GM12874 (cell line): ENCODE results near the gene PCDHB3.

Experiments
- TF ChIP-seq, protein P1 (sequence below): IDR thresholded peaks from 2 replicates; pipeline ENCODE4 v1.5.1; 2011; ENCODE audit warnings: low read depth, mild to moderate bottlenecking, control low read depth, low read length, moderate library complexity; ENCODE audit not compliant: insufficient read depth

PCDHB3 gene

DNA sequence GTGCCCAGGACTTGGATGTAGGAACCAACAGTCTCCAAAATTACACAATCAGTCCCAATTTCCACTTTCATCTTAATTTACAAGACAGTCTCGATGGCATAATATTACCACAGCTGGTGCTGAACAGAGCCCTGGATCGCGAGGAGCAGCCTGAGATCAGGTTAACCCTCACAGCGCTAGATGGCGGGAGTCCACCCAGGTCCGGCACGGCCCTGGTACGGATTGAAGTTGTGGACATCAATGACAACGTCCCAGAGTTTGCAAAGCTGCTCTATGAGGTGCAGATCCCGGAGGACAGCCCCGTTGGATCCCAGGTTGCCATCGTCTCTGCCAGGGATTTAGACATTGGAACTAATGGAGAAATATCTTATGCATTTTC is 5.0 kb upstream of the PCDHB3 start:
- TF ChIP-seq, protein P1, sequence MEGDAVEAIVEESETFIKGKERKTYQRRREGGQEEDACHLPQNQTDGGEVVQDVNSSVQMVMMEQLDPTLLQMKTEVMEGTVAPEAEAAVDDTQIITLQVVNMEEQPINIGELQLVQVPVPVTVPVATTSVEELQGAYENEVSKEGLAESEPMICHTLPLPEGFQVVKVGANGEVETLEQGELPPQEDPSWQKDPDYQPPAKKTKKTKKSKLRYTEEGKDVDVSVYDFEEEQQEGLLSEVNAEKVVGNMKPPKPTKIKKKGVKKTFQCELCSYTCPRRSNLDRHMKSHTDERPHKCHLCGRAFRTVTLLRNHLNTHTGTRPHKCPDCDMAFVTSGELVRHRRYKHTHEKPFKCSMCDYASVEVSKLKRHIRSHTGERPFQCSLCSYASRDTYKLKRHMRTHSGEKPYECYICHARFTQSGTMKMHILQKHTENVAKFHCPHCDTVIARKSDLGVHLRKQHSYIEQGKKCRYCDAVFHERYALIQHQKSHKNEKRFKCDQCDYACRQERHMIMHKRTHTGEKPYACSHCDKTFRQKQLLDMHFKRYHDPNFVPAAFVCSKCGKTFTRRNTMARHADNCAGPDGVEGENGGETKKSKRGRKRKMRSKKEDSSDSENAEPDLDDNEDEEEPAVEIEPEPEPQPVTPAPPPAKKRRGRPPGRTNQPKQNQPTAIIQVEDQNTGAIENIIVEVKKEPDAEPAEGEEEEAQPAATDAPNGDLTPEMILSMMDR = no peak

DNA sequence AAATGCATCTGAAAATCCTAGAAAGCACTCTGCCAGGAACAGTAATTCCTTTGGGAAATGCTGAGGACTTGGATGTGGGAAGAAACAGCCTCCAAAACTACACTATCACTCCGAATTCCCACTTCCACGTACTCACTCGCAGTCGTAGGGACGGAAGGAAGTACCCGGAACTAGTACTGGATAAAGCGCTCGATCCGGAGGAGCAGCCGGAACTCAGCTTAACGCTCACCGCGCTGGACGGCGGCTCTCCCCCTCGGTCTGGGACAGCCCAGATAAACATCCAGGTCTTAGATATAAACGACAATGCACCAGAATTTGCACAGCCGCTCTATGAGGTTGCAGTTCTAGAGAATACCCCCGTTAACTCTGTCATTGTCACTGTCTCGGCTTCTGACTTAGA is 786 bp downstream of the PCDHB3 start:
- TF ChIP-seq, protein P1 = no peak

DNA sequence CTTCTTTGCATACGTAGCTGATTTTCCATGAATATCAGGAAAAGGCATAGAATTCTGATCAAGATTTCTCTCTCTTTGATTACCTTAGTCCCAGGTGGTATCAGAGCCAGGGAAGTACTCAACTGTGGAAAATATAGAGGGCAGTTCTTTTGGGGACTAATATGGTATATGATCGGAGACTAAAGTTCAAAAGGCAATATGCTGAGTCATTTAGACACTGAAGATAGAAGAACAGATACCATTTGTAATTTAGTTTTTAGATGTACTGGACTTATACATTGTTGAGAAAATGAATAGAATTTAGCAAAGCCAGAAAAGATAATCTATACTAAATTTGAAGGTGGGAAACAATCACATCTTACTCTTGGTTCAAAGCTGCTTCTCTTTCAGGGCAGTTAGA is 5.1 kb downstream of the PCDHB3 start:
- TF ChIP-seq, protein P1 = no peak

DNA sequence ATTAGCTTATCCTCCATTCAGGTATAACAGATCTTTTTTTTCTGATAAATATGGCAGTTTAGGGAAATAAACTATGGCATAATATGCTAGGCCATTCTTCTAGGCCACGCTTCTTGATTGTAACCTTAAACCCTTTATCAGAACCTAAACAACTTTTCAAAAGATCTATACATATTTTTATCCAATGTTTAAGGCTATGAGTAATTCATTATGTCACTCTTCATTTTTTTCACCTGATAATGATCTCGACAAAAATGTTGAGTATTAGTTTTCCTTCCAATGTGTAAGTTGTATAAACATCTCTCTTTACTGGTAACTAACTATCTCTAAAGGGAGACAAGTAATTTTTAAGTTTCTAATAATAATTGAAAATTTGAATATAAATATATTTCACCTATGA is 19.0 kb downstream of the PCDHB3 start:
- TF ChIP-seq, protein P1 = no peak

DNA sequence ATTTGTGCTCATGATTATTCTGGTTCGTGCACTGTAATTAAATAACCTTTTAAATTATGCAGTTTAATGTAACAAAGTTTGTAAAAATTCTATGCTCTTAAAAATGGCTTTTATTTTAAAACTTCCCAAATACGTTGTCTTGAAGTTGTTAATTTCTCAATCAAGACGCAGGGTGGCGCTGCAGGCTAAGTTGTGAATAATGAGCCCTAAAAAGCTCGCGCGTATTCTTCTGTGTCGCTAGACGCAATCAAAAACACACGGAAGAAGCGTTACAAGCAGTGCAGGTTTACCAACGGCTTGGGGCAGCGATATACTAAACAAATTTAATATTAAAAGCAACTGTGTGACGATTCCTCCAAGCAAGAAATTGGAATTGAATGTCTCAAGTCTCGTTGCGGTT is 21.3 kb downstream of the PCDHB3 start, which contains the start of gene PCDHB4:
Gene PCDHB4 (plus strand): TSS at position 256 of the 400 bp plus-strand sequence. CDS start 181 bp downstream, outside the sequence.
- TF ChIP-seq, protein P1 = no peak

DNA sequence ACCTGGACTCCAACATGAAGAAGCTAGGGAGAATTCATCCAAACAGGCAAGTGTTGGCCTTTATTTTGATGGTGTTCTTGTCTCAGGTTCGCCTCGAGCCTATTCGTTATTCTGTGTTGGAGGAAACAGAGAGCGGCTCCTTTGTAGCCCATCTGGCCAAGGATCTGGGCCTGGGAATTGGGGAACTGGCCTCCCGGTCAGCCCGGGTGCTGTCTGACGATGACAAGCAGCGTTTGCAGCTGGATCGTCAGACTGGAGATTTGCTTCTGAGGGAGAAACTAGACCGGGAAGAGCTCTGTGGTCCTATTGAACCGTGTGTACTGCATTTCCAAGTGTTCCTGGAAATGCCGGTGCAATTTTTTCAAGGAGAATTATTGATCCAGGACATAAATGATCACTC is 21.7 kb downstream of the PCDHB3 start:
- TF ChIP-seq, protein P1 = no peak

DNA sequence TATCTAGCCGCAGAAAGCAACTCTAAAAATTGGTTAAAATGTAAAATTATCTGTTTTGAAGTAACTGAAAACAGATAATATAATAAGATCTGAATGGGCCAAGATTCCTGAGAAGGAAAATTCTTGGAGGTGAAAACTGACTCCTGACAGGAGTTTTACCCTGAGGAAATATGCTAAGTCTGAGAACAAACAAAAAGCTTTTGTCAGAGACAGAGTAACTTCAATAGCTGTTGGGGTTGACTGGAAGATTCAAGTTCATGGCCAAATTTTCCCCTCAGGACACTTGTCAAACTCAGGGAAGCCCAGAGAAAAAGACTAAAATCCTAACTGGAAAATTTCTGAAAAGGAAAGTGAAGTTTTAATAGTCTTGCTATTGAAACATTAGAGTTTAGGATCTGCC is 27.0 kb downstream of the PCDHB3 start:
- TF ChIP-seq, protein P1 = no peak
